Heart right ventricle (tissue), 16 donors: ENCODE data around the gene ASB18. TPM values are rescaled to one million over a fixed set of nuclear protein-coding genes. Genes with fewer than 3 reads are reported as not detected.

Source experiments
- ATAC-seq, 8 donors: fragments of 200-7000 bp; cut with Tn5 transposase; one replicate each; pipeline ENCODE4 v1.9.1; 2020; ENCODE audit warnings: mild to moderate bottlenecking in 8 of 8, moderate library complexity in 8 of 8, moderate number of reproducible peaks in 1 of 8
- DNase-seq, 2 donors: peaks; one replicate each; pipeline ENCODE4 v3.0.0-alpha.2; 2020
- H3K27ac ChIP-seq, 10 donors: fragments of 200-600 bp; sonication (generic) in 2 of 10; one replicate each; pipeline versions ENCODE4 v1.5.0 to v1.8.0; 2020 to 2022; ENCODE audit warnings: mild to moderate bottlenecking in 3 of 10
- H3K27me3 ChIP-seq, 7 donors: fragments of 200-600 bp; one replicate each; pipeline ENCODE4 v1.8.0; 2021 to 2022; ENCODE audit warnings: mild to moderate bottlenecking in 2 of 7
- H3K36me3 ChIP-seq, 9 donors: fragments of 200-600 bp; sonication (generic) in 1 of 9; one replicate each; pipeline versions ENCODE4 v1.5.0 to v1.8.0; 2020 to 2022; ENCODE audit warnings: mild to moderate bottlenecking in 2 of 9
- H3K4me1 ChIP-seq, 9 donors: fragments of 200-600 bp; sonication (generic) in 1 of 9; one replicate each; pipeline versions ENCODE4 v1.5.0 to v1.8.0; 2020 to 2022; ENCODE audit warnings: mild to moderate bottlenecking in 4 of 9
- H3K4me3 ChIP-seq, 10 donors: fragments of 200-600 bp; sonication (generic) in 2 of 10; one replicate each; pipeline versions ENCODE4 v1.5.0 to v1.8.0; 2020 to 2022; ENCODE audit warnings: mild to moderate bottlenecking in 7 of 10, moderate library complexity in 2 of 10
- H3K9me3 ChIP-seq, 11 donors: fragments of 200-600 bp in 10 of 11; sonication (generic) in 2 of 11; one replicate each; pipeline versions ENCODE4 v1.5.0 to v1.8.0; 2013 to 2022; ENCODE audit warnings: mild to moderate bottlenecking in 2 of 11, control low read depth in 1 of 11, moderate library complexity in 1 of 11
- WGBS, 2 donors: extraction: QIAGEN DNeasy Blood & Tissue Kit; methylation state at CpG; one replicate each; pipeline ENCODE4 v1.1.7; 2013; ENCODE audit warnings: inconsistent platforms in 1 of 2; 5-methylcytosine and 5-hydroxymethylcytosine counted together
- intact Hi-C, 10 donors: fragments of 100-400 bp; cut with DNase I; formaldehyde crosslinking; loops; one replicate each; pipeline versions ENCODE4 v1.11.1 to v1.14.2; 2022
- polyA plus RNA-seq, 2 donors: library from polyadenylated mRNA; stranded (reverse); fragments of 200-250 nt; gene quantifications; one replicate each; pipeline ENCODE4 v1.2.3, GENCODE V29; 2013
- total RNA-seq, 10 donors: library from RNA; stranded (reverse); fragmentation: NEBNext Ultra II Directional in 3 of 10; extraction: Animal tissue kit (Norgen Biotek cat#: 25700) in 3 of 10; gene quantifications; one replicate each; pipeline versions ENCODE4 v1.2.1 to v1.2.4, GENCODE V29; 2021 to 2023
- TF ChIP-seq, protein P1 (sequence below), 9 donors: fragments of 200-600 bp; sonication (generic) in 2 of 9; IDR thresholded peaks; one replicate each; pipeline versions ENCODE4 v1.5.0 to v1.8.0; 2021 to 2022; ENCODE audit warnings: antibody characterized with exemption in 9 of 9, mild to moderate bottlenecking in 5 of 9, moderate library complexity in 1 of 9
- donor health status: Arrhythmogenic right ventricular cardiomyopathy.
- donor health status: ischemic (EF 13 %, LVEDD 7.1; RV severe dilation, severe dysfunction).
- donor health status: healthy with polysubstance abuse.
- donor health status: DM: no; HTN: yes; CAD: no.
- donor health status: DM: no; HTN: no; CAD: no.
- donor health status: ischemic (EF 25% LVEDD 6.9; RV normal size, moderate dysfunction).
- donor health status: ischemic (EF 25% LVEDD 5.7; RV mildly dilated, moderate dysfunction).
- donor health status: healthy.
- donor health status: DM: yes; HTN: yes; CAD: no.
- donor health status: Ischemic cardiomyopathy.
- donor health status: ischemic (EF 35%, LVEDD 5.7; RV mildly dilated, moderate dysfunction).
- donor health status: nonischemic (EF 11% LVEDD 7.7; RV severe dilation, severe dysfunction).
- donor health status: DM: yes; HTN: yes; CAD: no.
- donor health status: PGD.
- donor health status: ischemic (EF 29% LVEDD 5.4; RV normal size, mild dysfunction).
- donor health status: nonischemic (EF 23%, LVEDD 6.1; RV moderate dilation, normal function).

ASB18 gene
- total and polyA plus RNA-seq, 12 donors = 3.5 to 47.1 (median 20.2) TPM

DNA sequence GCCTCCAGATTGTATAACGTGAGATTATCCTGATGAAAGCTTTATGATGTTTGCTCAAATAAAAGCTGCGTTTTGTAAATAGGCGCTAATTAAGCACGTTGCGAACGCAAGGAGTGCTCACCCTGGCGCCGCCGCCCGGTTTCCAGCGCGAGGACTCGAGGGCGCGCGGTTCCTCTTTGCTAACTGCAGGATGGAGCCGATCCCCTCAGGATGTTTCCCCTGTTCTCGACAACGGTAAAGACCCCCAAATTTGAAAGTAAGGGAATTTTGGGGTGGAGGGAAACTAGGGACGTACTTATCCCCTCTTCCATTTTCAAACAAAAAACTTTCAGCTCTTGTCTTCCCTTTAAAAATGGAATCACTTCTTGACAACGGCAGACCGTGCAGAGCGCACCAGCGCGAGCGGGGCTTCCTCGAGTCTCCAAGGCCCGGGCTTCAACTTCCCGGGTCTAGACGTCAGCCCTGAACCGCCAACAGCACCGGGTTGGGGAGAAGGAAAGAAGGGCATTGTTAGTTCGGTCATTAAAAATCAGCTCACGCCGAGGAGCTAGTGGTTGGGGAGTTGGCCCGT lies 95.0 kb downstream of the ASB18 start:
- H3K36me3 ChIP-seq = no peaks in the 10 kb centered on the region
- intact Hi-C loops = loop anchor here in 2 of 10 donors (5.0 to 10.0 kb wide), 2 partner anchors 364 to 392 kb away; no protein-coding TSS in a partner anchor
- H3K27ac ChIP-seq = no peak overlapping the region
- peak overlapping the region in 1 of 10 donors; percentile 14 for H3K4me3 ChIP-seq
- peaks cover 22 to 81% (median 61%) of the 10 kb centered on the region in 9 donors for H3K4me1 ChIP-seq
- H3K9me3 ChIP-seq = no peaks in the 10 kb centered on the region
- peaks cover 84 to 100% (median 100%) of the 10 kb centered on the region in 7 donors for H3K27me3 ChIP-seq
- WGBS, 2 donors = 5 to 6% methylated on average over 36 of the region's 36 CpGs
- DNase-seq = no peak
- TF ChIP-seq, protein P1, sequence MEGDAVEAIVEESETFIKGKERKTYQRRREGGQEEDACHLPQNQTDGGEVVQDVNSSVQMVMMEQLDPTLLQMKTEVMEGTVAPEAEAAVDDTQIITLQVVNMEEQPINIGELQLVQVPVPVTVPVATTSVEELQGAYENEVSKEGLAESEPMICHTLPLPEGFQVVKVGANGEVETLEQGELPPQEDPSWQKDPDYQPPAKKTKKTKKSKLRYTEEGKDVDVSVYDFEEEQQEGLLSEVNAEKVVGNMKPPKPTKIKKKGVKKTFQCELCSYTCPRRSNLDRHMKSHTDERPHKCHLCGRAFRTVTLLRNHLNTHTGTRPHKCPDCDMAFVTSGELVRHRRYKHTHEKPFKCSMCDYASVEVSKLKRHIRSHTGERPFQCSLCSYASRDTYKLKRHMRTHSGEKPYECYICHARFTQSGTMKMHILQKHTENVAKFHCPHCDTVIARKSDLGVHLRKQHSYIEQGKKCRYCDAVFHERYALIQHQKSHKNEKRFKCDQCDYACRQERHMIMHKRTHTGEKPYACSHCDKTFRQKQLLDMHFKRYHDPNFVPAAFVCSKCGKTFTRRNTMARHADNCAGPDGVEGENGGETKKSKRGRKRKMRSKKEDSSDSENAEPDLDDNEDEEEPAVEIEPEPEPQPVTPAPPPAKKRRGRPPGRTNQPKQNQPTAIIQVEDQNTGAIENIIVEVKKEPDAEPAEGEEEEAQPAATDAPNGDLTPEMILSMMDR (IDR thresholded peaks at IDR 0.05) = no peak
- ATAC-seq = no peak

DNA sequence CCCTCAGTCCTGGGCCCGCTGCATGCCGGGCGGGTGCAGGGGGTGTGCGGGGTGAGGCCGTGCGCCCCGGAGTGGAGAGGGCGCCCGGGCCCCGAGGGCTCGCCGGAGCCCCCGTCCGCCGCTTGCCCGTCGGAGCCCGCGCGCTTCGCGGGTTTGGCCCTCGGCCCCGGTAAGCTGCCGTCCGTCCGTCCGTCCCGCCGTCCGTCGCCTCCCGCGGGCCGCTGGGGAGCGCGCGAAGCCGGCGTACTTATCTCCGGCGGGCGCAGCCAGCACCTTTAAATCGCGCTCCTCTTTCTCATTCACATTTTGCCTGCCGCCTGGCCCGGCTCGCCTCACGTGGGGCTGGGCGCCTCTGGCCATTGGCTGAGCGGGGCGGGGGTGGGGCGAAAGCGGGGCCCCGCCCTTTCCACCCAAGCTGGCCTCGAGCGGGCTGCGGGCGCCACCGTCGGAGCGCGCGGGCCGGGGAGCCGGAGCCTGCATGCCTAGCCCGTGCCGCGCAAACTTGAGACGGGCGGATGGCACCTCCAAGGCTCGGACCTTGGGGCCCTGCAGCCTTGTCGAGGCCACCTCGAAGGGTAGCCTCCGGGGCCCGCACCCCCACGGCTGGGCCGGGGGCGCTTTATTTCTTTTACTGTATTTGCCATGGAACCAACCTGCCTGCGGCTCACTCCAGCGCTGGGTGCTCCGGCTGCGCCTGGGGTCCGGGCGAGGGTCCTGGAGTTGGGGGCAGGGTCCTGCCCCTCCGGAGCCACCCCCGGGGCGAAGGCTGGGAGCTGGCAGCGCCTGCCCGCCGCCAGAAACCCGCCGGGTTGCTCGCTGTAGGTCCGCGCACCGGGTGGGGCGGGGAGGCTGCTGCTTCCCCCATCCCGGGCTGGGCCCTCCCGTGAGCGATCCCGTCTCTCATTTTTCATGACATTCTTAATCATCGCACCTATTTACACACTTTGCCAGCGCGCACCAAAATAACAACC lies 95.8 kb downstream of the ASB18 start, which contains the start of gene GBX2:
Gene GBX2 (minus strand): TSS at position 277 of the 971 bp plus-strand sequence. CDS start 415 bp downstream, outside the sequence.
- Histone ChIP-seq H3K36me3 (no peaks in the 10 kb centered on the region), H3K27me3 (peaks cover 77 to 100% (median 100%) of the 10 kb centered on the region in 7 donors), H3K27ac (no peak within 1 kb of the TSS), H3K4me3 (peak within 1 kb of the TSS; percentile 25 to 52 (median 40)), H3K9me3 (no peaks in the 10 kb centered on the region), H3K4me1 (peaks cover 22 to 90% (median 67%) of the 10 kb centered on the region in 9 donors)
- intact Hi-C loops = loop anchor here in 2 of 10 donors (5.0 to 10.0 kb wide), 2 partner anchors 364 to 391 kb away; no protein-coding TSS in a partner anchor
- ATAC-seq (peak in 7 of 8 donors; percentile 19 to 60 (median 25)), DNase-seq (no peak)
- TF ChIP-seq, protein P1 (IDR thresholded peaks at IDR 0.05) = no peak
- 2% methylated on average over 63 to 105 of the region's 105 CpGs for WGBS, 2 donors

DNA sequence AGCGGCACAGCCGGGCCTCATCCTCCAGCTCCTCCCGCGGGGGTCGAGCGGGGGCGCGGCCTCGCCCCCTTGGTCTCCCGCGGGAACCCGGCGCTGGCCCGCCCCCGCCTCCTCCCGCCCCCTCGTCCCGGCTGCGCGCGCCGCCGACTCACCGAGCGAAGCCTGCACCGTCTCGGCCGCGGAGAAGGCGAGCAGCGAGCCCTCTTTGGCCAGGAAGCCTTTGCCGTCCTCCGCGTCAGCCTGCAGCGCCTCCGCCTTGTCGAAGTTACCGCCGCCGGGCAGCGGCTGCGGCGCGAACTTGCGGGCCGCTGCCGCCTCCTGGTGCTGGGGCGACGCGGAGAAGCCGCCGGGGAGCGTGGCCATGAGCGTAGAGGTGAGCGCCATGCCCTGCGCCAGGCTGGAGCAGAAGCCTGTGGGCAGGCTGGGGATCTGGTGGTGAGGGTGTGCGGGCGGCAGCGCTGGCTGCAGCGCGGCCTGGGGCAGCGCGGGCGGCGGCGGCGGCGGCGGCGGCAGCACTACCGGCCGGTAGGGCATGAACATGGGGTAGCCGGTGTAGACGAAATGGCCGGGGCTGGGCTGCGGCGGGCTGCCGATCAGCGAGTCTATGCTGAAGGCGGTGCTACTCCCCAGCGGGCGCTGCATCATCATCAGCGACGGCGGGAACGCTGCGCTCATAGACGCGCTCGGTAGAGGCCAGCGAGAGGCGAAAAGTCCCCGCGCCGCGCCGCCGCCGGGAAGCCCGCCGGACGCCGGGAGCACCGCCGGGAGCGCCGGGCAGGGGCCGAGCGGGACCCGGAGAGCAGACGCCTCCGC lies 96.7 kb downstream of the ASB18 start:
- Histone ChIP-seq H3K9me3 (no peaks in the 10 kb centered on the region), H3K36me3 (no peaks in the 10 kb centered on the region), H3K27me3 (peaks cover 74 to 100% (median 100%) of the 10 kb centered on the region in 7 donors), H3K4me3 (peak overlapping the region; percentile 25 to 52 (median 40)), H3K27ac (no peak overlapping the region), H3K4me1 (peaks cover 20 to 90% (median 64%) of the 10 kb centered on the region in 9 donors)
- DNase-seq (no peak), ATAC-seq (peak in 6 of 8 donors; percentile 25 to 53 (median 34))
- intact Hi-C loops = loop anchor here in 2 of 10 donors (5.0 to 10.0 kb wide), 2 partner anchors 363 to 390 kb away; no protein-coding TSS in a partner anchor
- TF ChIP-seq, protein P1 (IDR thresholded peaks at IDR 0.05) = peak in 7 of 9 donors; percentile 6 to 49 (median 33)
- WGBS, 2 donors = 1% methylated on average over 77 to 112 of the region's 112 CpGs
